Activated T-cell treated with anti-CD3 and anti-CD28 coated beads, Interleukin-2, amount 50 U/mL, for 72 hours (primary cell): Measurements from ENCODE around the gene HK2. TPM values are rescaled to one million over a fixed set of nuclear protein-coding genes. Genes with fewer than 3 reads are reported as not detected.
"Not testable (repeated sequence)": the region's sequence is repeated elsewhere in the genome, so short reads cannot be mapped to it uniquely, and the experiment has no call there.

ENCODE experiments used
- ATAC-seq, 2 donors: fragments of 150-1000 bp; cut with Tn5 transposase; replicated peaks in 1 of 2; 2 replicates each; pipeline ENCODE4 v1.10.0; 2021; ENCODE audit warnings: moderate library complexity in 2 of 2, mild to moderate bottlenecking in 1 of 2
- DNase-seq, 2 donors: peaks; one replicate each; pipeline ENCODE4 v3.0.0; 2021 to 2022; ENCODE audit warnings: mixed read lengths in 1 of 2
- H3K27ac Mint-ChIP-seq: one replicate; pipeline ENCODE4 v1.8.0; 2022; ENCODE audit warnings: mild to moderate bottlenecking, moderate library complexity, mixed read lengths
- H3K27me3 Mint-ChIP-seq: one replicate; pipeline ENCODE4 v1.8.0; 2022; ENCODE audit warnings: low read depth, mixed read lengths
- H3K36me3 Mint-ChIP-seq, 2 donors: one replicate each; pipeline ENCODE4 v1.8.0; 2022; ENCODE audit warnings: mixed read lengths in 2 of 2, mild to moderate bottlenecking in 1 of 2; ENCODE audit not compliant: insufficient read depth in 2 of 2
- H3K4me1 Mint-ChIP-seq: one replicate; pipeline ENCODE4 v1.8.0; 2022; ENCODE audit warnings: low read depth, mixed read lengths
- H3K4me3 Mint-ChIP-seq, 2 donors: one replicate each; pipeline ENCODE4 v1.8.0; 2022; ENCODE audit warnings: mild to moderate bottlenecking in 2 of 2, mixed read lengths in 2 of 2, moderate library complexity in 2 of 2
- H3K9me3 Mint-ChIP-seq, 2 donors: one replicate each; pipeline ENCODE4 v1.8.0; 2022; ENCODE audit warnings: mixed read lengths in 2 of 2
- total RNA-seq, 2 donors: library from RNA; stranded (reverse); gene quantifications; one replicate each; pipeline ENCODE4 v1.2.3, GENCODE V29; 2022

HK2 gene
- total RNA-seq, 2 donors from 2014 or later = 31.2 to 36.4 TPM

- H3K36me3 Mint-ChIP-seq, ATAC-seq, DNase-seq, H3K27me3 Mint-ChIP-seq, H3K9me3 Mint-ChIP-seq, H3K4me3 Mint-ChIP-seq: not testable (repeated sequence)
- Mint-ChIP-seq H3K27ac (peak overlapping the region; percentile 21), H3K4me1 (peaks cover 17% of the 10 kb centered on the region)
These were observed 21.3 kb downstream of the HK2 start for GRCh38 chr2:74855114-74855707.

GRCh38 chr2:74856004-74856578, 22.2 kb downstream of the HK2 start:
- Mint-ChIP-seq H3K9me3 (no peaks in the 10 kb centered on the region), H3K27ac (no peak overlapping the region), H3K36me3 (peaks cover 4 to 5% of the 10 kb centered on the region in 2 donors), H3K27me3 (no peaks in the 10 kb centered on the region), H3K4me1 (peaks cover 8% of the 10 kb centered on the region), H3K4me3 (no peak overlapping the region)
- ATAC-seq (no peak), DNase-seq (no peak)

- ATAC-seq = no peak
- Mint-ChIP-seq H3K27me3 (no peaks in the 10 kb centered on the region), H3K9me3 (no peaks in the 10 kb centered on the region), H3K4me3 (no peak overlapping the region), H3K36me3 (peaks cover 2 to 5% of the 10 kb centered on the region in 2 donors), H3K27ac (no peak overlapping the region), H3K4me1 (peaks cover 4% of the 10 kb centered on the region)
- DNase-seq = no peak
These were observed 22.7 kb downstream of the HK2 start for GRCh38 chr2:74856599-74856998.

- no peak overlapping the region for H3K4me3 Mint-ChIP-seq
- H3K27me3 Mint-ChIP-seq = no peaks in the 10 kb centered on the region
- ATAC-seq (no peak), DNase-seq (no peak)
- H3K9me3 Mint-ChIP-seq = no peaks in the 10 kb centered on the region
- peaks cover 2 to 5% of the 10 kb centered on the region in 2 donors for H3K36me3 Mint-ChIP-seq
- no peak overlapping the region for H3K27ac Mint-ChIP-seq
- H3K4me1 Mint-ChIP-seq = peaks cover 4% of the 10 kb centered on the region
These were observed 23.3 kb downstream of the HK2 start for GRCh38 chr2:74857215-74857614.

- no peak overlapping the region for H3K27ac Mint-ChIP-seq
These were observed 23.8 kb downstream of the HK2 start for GRCh38 chr2:74857725-74858124.

GRCh38 chr2:74858281-74858680, 24.4 kb downstream of the HK2 start:
- Mint-ChIP-seq H3K9me3 (no peaks in the 10 kb centered on the region), H3K27ac (no peak overlapping the region), H3K27me3 (no peaks in the 10 kb centered on the region), H3K36me3 (peaks cover 2 to 3% of the 10 kb centered on the region in 2 donors), H3K4me1 (peaks cover 7% of the 10 kb centered on the region), H3K4me3 (no peak overlapping the region)
- no peak for DNase-seq
- ATAC-seq = no peak

More at GRCh38 chr2:74857725-74858124, 23.8 kb downstream of the HK2 start:
- DNase-seq = no peak
- peaks cover 6% of the 10 kb centered on the region for H3K4me1 Mint-ChIP-seq
- H3K27me3 Mint-ChIP-seq = no peaks in the 10 kb centered on the region
- H3K4me3 Mint-ChIP-seq = no peak overlapping the region
- ATAC-seq = no peak
- H3K9me3 Mint-ChIP-seq = no peaks in the 10 kb centered on the region
- H3K36me3 Mint-ChIP-seq = peaks cover 2 to 5% of the 10 kb centered on the region in 2 donors

GRCh38 chr2:74860079-74860478, 26.2 kb downstream of the HK2 start:
- H3K4me1 Mint-ChIP-seq = peaks cover 10% of the 10 kb centered on the region
- no peaks in the 10 kb centered on the region for H3K9me3 Mint-ChIP-seq
- H3K27ac Mint-ChIP-seq = peak overlapping the region; percentile 56
- DNase-seq (no peak), ATAC-seq (no peak)
- peaks cover 0 to 1% of the 10 kb centered on the region in 2 donors for H3K36me3 Mint-ChIP-seq
- no peak overlapping the region for H3K4me3 Mint-ChIP-seq
- H3K27me3 Mint-ChIP-seq = no peaks in the 10 kb centered on the region

GRCh38 chr2:74860521-74860920, 26.6 kb downstream of the HK2 start:
- H3K36me3 Mint-ChIP-seq = peaks cover 0 to 1% of the 10 kb centered on the region in 2 donors
- DNase-seq (no peak), ATAC-seq (no peak)
- H3K27me3 Mint-ChIP-seq = no peaks in the 10 kb centered on the region
- H3K4me3 Mint-ChIP-seq = no peak overlapping the region
- peaks cover 10% of the 10 kb centered on the region for H3K4me1 Mint-ChIP-seq
- H3K27ac Mint-ChIP-seq = peak overlapping the region; percentile 56
- H3K9me3 Mint-ChIP-seq = no peaks in the 10 kb centered on the region

GRCh38 chr2:74861531-74861930, 27.6 kb downstream of the HK2 start:
- Mint-ChIP-seq H3K4me3 (no peak overlapping the region), H3K4me1 (peaks cover 10% of the 10 kb centered on the region), H3K36me3 (peaks cover 0 to 1% of the 10 kb centered on the region in 2 donors), H3K27me3 (no peaks in the 10 kb centered on the region), H3K9me3 (no peaks in the 10 kb centered on the region), H3K27ac (no peak overlapping the region)
- ATAC-seq (no peak), DNase-seq (no peak)

- no peak for ATAC-seq
These were observed 28.4 kb downstream of the HK2 start for GRCh38 chr2:74862020-74862964.

GRCh38 chr2:74863802-74864248, 29.9 kb downstream of the HK2 start:
- Mint-ChIP-seq H3K4me1 (peaks cover 10% of the 10 kb centered on the region), H3K36me3 (peaks cover 0 to 8% of the 10 kb centered on the region in 2 donors), H3K9me3 (no peaks in the 10 kb centered on the region), H3K4me3 (no peak overlapping the region), H3K27me3 (no peaks in the 10 kb centered on the region), H3K27ac (no peak overlapping the region)
- no peak for DNase-seq
- ATAC-seq = no peak

More at GRCh38 chr2:74862020-74862964, 28.4 kb downstream of the HK2 start:
- Mint-ChIP-seq H3K27ac (no peak overlapping the region), H3K4me1 (peaks cover 10% of the 10 kb centered on the region), H3K4me3 (no peak overlapping the region), H3K27me3 (no peaks in the 10 kb centered on the region), H3K9me3 (no peaks in the 10 kb centered on the region), H3K36me3 (peaks cover 0 to under 1% of the 10 kb centered on the region in 2 donors)
- DNase-seq = no peak

GRCh38 chr2:74864728-74865722, 31.1 kb downstream of the HK2 start:
- no peaks in the 10 kb centered on the region for H3K9me3 Mint-ChIP-seq
- H3K4me1 Mint-ChIP-seq = peaks cover 10% of the 10 kb centered on the region
- no peak for ATAC-seq
- no peak overlapping the region for H3K27ac Mint-ChIP-seq
- H3K27me3 Mint-ChIP-seq = no peaks in the 10 kb centered on the region
- H3K4me3 Mint-ChIP-seq = no peak overlapping the region
- no peak for DNase-seq
- H3K36me3 Mint-ChIP-seq = peaks cover 0 to 12% of the 10 kb centered on the region in 2 donors
